Measurements from ENCODE around the gene PTK7.

PTK7 gene

DNA sequence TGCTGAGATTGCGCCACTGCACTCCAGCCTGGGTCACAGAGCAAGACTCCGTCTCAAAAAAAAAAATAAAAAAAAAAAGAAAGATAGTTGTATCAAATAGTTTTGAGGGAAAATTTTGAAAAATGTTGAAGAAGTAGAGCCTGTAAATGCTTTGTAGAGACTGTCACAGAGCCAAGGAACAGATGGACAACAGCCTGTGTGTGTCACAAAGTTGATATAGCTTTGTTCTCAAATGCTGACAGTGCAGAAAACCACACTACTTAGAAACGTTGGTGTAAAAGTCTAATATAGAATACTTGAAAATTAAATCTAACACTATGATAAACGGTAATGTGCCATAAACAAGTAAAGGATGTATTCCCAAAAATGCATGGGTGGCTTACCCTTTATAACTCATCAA is 25.4 kb downstream of the PTK7 start:
- Histone ChIP-seq H3K4me1 (ENCODE audit: low read length) (peaks cover 6% of the 10 kb centered on the region), H3K79me2 (ENCODE audit: low read length) (no peaks in the 10 kb centered on the region), H2AFZ (ENCODE audit: low read depth, low read length) (no peak overlapping the region), H3K27ac (ENCODE audit: low read length) (no peak overlapping the region), H3K36me3 (replicated peaks; ENCODE audit: low read depth, low read length) (no peaks in the 10 kb centered on the region), H3K4me2 (ENCODE audit: low read length) (no peak overlapping the region), H4K20me1 (ENCODE audit: insufficient read depth, low read length) (no peaks in the 10 kb centered on the region), H3K9ac (ENCODE audit: low read length) (no peak overlapping the region), H3K4me3 (ENCODE audit: low read length) (no peak overlapping the region), H3K9me3 (ENCODE audit: insufficient read depth, low read length) (no peaks in the 10 kb centered on the region), H3K27me3 (ENCODE audit: low read depth, low read length) (peaks cover 21% of the 10 kb centered on the region)
- TF ChIP-seq, protein P1, sequence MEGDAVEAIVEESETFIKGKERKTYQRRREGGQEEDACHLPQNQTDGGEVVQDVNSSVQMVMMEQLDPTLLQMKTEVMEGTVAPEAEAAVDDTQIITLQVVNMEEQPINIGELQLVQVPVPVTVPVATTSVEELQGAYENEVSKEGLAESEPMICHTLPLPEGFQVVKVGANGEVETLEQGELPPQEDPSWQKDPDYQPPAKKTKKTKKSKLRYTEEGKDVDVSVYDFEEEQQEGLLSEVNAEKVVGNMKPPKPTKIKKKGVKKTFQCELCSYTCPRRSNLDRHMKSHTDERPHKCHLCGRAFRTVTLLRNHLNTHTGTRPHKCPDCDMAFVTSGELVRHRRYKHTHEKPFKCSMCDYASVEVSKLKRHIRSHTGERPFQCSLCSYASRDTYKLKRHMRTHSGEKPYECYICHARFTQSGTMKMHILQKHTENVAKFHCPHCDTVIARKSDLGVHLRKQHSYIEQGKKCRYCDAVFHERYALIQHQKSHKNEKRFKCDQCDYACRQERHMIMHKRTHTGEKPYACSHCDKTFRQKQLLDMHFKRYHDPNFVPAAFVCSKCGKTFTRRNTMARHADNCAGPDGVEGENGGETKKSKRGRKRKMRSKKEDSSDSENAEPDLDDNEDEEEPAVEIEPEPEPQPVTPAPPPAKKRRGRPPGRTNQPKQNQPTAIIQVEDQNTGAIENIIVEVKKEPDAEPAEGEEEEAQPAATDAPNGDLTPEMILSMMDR (IDR thresholded peaks at IDR 0.05; ENCODE audit: low read depth, low read length), result no peak
- no peak for TF ChIP-seq EZH2phosphoT487 (IDR thresholded peaks at IDR 0.05; ENCODE audit: low read depth)

DNA sequence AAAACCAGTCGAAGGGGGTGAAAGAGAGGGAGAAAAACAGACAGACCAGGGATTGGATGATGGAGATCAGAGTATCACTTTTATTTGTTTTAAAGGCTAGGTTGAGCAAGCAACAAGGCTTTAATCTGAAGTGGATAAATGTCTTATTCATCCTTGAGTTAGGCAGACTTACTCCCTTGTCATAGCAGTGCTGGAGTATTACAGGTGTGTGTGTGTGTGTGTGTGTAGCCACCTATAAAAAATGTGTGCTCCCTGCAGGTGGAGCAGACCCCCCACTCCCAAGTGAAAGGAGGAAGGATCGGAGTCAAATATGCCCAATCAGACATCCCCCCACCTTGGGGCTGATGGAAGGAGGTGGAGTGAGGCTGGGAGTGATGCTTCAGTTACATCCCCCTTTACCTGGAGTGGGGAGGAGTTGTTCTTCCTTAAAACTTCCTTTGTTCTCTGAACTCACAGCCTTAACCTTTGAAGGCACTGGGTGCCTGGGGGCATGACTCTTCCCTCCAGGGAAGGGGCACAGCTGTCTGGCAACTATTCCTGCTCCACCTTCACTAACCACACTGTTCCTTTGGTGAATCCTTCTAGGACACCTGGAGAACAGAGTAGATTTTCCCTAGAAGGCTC is 27.3 kb downstream of the PTK7 start:
- no peaks in the 10 kb centered on the region for H3K79me2 ChIP-seq (ENCODE audit: low read length)
- no peak overlapping the region for H3K9ac ChIP-seq (ENCODE audit: low read length)
- H3K36me3 ChIP-seq (replicated peaks; ENCODE audit: low read depth, low read length), result no peaks in the 10 kb centered on the region
- no peak overlapping the region for H3K4me3 ChIP-seq (ENCODE audit: low read length)
- H3K27ac ChIP-seq (ENCODE audit: low read length), result no peak overlapping the region
- TF ChIP-seq EZH2phosphoT487 (IDR thresholded peaks at IDR 0.05; ENCODE audit: low read depth), result no peak
- TF ChIP-seq, protein P1 (IDR thresholded peaks at IDR 0.05; ENCODE audit: low read depth, low read length), result no peak
- no peak overlapping the region for H3K4me2 ChIP-seq (ENCODE audit: low read length)
- H3K27me3 ChIP-seq (ENCODE audit: low read depth, low read length), result peaks cover 25% of the 10 kb centered on the region
- H4K20me1 ChIP-seq (ENCODE audit: insufficient read depth, low read length), result no peaks in the 10 kb centered on the region
- no peaks in the 10 kb centered on the region for H3K9me3 ChIP-seq (ENCODE audit: insufficient read depth, low read length)
- no peak overlapping the region for H2AFZ ChIP-seq (ENCODE audit: low read depth, low read length)
- H3K4me1 ChIP-seq (ENCODE audit: low read length), result no peaks in the 10 kb centered on the region

DNA sequence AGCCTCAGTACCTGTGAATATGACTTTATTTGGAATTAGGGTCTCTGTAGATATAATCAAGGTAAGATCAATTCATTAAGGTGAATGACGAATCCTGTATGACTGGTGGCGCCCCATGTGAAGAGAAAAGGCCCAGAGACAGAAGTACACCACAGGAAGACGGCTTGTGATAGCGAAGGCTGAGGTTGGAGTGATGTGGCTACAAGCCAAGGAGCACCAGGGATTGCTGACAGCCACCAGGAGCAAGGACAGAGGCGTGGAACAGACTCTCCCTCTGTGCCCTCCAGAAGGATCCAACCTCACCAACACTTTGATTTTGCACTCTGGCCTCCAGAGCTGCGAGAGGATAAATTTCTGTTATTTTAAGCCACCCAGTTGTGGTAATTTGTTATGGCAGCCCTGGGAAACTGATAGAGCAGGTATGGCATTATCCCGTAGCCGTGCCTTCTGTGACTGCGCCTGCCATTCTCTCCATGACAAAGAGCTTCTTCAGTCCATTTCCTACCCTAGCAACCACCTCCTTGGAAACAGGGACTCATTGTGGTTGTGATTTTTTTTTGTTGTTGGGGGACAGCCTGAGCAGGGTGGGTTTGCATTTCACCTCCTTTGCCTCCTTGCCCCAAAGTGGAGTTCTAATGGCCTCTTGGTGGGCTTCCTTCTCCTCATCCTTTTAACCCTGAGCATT is 29.6 kb downstream of the PTK7 start:
- TF ChIP-seq, protein P1 (IDR thresholded peaks at IDR 0.05; ENCODE audit: low read depth, low read length), result no peak
- TF ChIP-seq EZH2phosphoT487 (IDR thresholded peaks at IDR 0.05; ENCODE audit: low read depth), result no peak
- H2AFZ ChIP-seq (ENCODE audit: low read depth, low read length), result no peak overlapping the region
- no peak overlapping the region for H3K9ac ChIP-seq (ENCODE audit: low read length)
- H3K79me2 ChIP-seq (ENCODE audit: low read length), result no peaks in the 10 kb centered on the region
- H3K4me3 ChIP-seq (ENCODE audit: low read length), result no peak overlapping the region
- no peaks in the 10 kb centered on the region for H3K36me3 ChIP-seq (replicated peaks; ENCODE audit: low read depth, low read length)
- no peak overlapping the region for H3K4me2 ChIP-seq (ENCODE audit: low read length)
- H3K27ac ChIP-seq (ENCODE audit: low read length), result no peak overlapping the region
- H3K9me3 ChIP-seq (ENCODE audit: insufficient read depth, low read length), result no peaks in the 10 kb centered on the region
- peaks cover 25% of the 10 kb centered on the region for H3K27me3 ChIP-seq (ENCODE audit: low read depth, low read length)
- H4K20me1 ChIP-seq (ENCODE audit: insufficient read depth, low read length), result no peaks in the 10 kb centered on the region
- no peaks in the 10 kb centered on the region for H3K4me1 ChIP-seq (ENCODE audit: low read length)

DNA sequence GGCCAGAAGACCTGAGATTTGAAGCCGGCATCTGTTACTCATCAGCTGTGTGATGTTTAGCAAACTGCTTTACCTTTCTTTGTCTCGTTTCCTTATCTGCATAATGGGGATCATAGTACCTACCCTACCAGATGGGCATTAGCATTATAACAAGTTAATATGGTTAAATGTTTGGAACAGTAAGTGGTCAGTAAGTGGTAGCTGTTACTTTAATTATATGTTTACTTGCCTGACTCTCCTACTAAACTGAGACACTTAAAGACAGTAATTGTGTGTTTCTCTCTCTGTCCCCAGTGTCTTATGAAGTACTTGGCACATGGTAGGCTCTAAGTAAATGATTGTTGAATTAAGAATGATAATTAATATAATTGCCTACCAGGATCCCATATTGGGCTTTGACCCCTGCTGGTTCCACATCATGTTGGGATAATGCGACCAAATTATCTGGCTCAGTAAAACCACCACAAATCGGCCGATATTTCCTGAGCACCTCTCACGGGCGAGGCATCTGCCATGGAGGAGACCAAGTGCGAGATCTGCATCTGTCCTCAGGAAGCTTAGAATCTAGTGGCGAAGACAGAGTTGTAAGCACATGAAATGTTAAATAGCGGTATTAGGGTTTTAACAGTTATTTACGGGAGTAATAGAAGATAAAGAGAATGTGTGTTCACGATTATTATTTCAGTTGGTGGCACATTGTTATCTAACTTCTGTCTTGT is 31.4 kb downstream of the PTK7 start:
- H3K4me3 ChIP-seq (ENCODE audit: low read length), result no peak overlapping the region
- no peaks in the 10 kb centered on the region for H3K36me3 ChIP-seq (replicated peaks; ENCODE audit: low read depth, low read length)
- H3K79me2 ChIP-seq (ENCODE audit: low read length), result no peaks in the 10 kb centered on the region
- H3K27me3 ChIP-seq (ENCODE audit: low read depth, low read length), result peaks cover 21% of the 10 kb centered on the region
- H3K27ac ChIP-seq (ENCODE audit: low read length), result no peak overlapping the region
- H3K9ac ChIP-seq (ENCODE audit: low read length), result no peak overlapping the region
- H4K20me1 ChIP-seq (ENCODE audit: insufficient read depth, low read length), result no peaks in the 10 kb centered on the region
- no peaks in the 10 kb centered on the region for H3K9me3 ChIP-seq (ENCODE audit: insufficient read depth, low read length)
- no peak overlapping the region for H3K4me2 ChIP-seq (ENCODE audit: low read length)
- TF ChIP-seq, protein P1 (IDR thresholded peaks at IDR 0.05; ENCODE audit: low read depth, low read length), result no peak
- no peak for TF ChIP-seq EZH2phosphoT487 (IDR thresholded peaks at IDR 0.05; ENCODE audit: low read depth)
- no peak overlapping the region for H2AFZ ChIP-seq (ENCODE audit: low read depth, low read length)
- no peaks in the 10 kb centered on the region for H3K4me1 ChIP-seq (ENCODE audit: low read length)
